ENCODE results near the gene PTPRN2.
"Not testable (repeated sequence)": the region's sequence is repeated elsewhere in the genome, so short reads cannot be mapped to it uniquely, and the experiment has no call there.

Gene PTPRN2

DNA sequence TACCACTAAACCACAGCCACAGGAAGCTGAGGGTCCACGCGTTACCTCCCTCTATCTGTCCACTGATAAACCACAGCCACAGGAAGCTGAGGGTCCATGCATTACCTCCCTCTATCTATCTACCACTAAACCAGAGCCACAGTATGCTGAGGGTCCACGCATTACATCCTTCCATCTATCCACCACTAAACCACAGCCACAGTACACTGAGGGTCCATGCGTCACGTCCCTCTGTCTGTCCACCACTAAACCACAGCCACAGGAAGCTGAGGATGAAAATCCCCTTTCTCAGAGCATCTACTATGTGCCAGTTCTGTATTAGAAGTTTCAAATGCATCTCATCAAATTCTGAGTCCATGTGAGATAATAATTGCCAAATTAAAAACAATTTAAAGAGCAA is 661.5 kb downstream of the PTPRN2 start:
- no peak for DNase-seq (ENCODE audit: low read depth)

GRCh38 chr7:157925383-157925875 is 662.2 kb downstream of the PTPRN2 start:
- DNase-seq (ENCODE audit: low read depth): no peak

GRCh38 chr7:157923903-157924630 is 663.6 kb downstream of the PTPRN2 start:
- DNase-seq (ENCODE audit: low read depth): no peak

DNA sequence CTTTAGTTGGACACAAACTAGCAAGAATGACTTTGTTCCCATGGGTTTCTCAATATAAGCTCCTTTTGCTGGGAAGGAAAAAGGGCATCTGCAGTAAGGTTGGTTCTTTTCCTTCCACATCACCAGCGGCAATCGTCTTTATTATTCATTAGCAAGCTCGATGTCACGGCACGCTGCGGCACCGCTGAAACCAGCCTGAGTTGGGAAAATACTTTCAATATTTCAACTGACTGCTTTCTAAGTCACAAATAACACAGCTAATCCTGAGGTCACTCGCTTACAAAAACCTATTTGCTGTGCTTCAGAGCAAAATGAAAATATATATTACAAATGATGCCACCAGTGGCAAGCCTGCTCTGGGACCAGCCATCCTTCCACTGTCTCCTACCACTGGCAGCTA is 665.0 kb downstream of the PTPRN2 start:
- no peak for DNase-seq (ENCODE audit: low read depth)

DNA sequence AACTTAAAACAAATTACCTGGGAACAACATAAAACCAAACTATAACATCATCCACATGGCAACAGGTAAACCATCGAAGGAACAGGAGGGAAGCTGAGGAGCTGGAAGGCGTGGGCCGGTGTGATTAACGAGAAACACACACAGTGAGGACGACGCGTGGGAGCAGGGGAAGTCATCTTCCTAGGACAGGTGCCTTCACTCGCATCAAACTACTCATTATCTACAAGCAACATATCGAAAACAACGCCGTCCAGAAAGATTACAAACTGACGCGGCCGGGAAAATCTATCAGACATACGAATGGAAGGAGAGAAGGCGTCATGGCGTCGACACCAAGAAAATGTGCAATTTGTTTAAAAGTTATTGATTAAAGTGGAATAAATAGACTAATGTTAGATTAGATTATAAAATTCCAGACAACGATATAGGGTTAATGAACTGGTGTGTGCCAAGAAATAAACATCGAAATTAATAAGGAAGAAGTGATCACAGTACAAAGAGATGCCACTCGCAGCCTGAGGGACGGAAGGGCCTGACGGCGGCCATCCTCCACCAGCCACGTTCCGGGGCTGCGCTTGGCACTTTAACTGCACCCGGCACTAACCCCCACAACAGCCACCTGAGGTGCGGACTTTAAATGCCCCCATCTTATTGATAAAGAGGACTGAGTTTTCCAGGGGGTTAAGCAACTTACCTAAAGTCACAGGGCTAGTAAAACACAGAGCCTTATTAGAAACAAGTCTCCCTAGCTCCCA is 669.1 kb downstream of the PTPRN2 start:
- DNase-seq (ENCODE audit: low read depth): no peak

DNA sequence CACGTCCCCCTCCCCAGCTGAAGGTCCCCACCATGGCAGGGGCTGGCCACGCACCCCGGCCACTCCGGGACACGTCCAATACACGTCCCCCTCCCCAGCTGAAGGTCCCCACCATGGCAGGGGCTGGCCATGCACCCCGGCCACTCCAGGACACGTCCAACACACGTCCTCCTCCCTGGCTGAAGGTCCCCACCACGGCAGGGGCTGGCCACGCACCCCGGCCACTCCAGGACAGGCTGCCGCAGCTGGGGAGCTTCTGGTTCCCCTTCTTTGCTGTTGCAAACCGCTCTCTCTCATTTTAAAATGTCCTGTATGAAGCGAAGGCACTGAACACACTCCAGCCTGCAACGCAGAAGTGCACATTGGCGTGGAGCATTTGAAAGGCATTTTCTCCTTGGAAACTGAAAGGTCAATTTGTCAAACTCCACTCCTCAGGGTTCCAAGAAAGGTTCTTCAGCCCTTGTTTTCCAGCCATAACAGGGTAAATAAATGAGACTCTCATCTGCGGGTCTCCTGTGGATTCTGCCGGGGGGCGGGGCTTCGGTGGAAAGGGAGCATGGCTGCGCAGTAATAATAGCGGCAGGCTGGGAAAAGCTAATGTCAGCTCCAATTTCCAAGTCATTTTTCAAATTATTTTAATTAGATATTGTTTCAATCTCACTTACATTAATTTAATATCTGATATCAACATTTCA is 670.5 kb downstream of the PTPRN2 start:
- no peak for DNase-seq (ENCODE audit: low read depth)

- DNase-seq (ENCODE audit: low read depth): no peak
These were observed 677.2 kb downstream of the PTPRN2 start for GRCh38 chr7:157910446-157910845.

DNA sequence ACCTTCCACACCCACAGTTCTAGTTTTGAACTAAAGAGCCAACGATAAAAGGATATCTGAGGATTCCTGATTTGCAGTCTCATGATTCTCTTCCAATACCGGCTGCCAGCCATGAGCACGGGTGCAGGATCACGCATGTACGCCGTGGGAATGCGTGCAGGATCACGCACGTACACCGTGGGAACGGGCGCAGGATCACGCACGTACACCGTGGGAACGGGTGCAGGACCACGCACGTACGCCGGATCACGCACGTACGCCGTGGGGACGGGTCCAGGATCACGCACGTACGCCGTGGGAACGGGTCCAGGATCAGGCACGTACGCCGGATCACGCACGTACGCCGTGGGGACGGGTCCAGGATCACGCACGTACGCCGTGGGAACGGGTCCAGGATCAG is 677.6 kb downstream of the PTPRN2 start:
- DNase-seq (ENCODE audit: low read depth): not testable (repeated sequence)

GRCh38 chr7:157909370-157909769 is 678.3 kb downstream of the PTPRN2 start:
- DNase-seq (ENCODE audit: low read depth): no peak

DNA sequence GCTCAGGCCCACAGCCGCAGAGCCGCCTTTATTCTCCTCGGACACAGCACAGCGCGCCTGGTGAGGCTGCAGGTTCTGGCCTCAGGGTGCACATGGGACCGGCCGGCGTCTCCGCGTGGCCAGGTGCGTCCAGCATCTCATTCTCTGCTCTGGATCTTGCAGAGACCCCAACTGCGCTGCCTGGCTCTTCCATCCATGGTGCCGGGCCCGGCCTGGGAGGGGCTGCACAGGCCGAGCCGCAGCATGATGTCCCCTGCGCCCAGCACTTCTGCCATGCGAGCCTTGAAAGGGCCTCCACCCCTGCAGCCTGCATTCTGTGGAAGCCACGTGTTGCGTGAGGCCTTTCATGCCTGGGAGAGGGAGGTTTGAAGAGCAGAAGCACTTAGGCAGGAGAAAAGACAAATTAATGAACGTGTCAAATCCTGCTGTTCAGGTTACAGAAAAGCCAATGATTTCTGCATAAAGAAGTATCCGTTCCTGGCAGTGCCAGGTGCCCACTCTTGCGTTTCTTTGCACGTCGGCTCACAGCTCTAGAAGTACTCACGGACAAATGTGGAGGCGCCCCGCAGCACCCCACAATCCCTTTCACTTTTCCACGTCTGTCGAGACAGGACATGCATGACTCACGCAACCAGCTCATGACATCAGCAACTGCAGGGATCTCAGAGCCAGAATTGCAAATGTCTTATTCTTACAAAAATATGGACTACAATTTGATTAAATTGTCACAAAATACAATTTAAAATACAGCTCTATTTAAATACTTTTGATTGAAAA is 679.4 kb downstream of the PTPRN2 start:
- DNase-seq (ENCODE audit: low read depth): no peak

- no peak for DNase-seq (ENCODE audit: low read depth)
These were observed 680.5 kb downstream of the PTPRN2 start for GRCh38 chr7:157907091-157907490.

- no peak for DNase-seq (ENCODE audit: low read depth)
These were observed 681.0 kb downstream of the PTPRN2 start for GRCh38 chr7:157906583-157906982.

GRCh38 chr7:157905651-157906461 is 681.8 kb downstream of the PTPRN2 start:
- DNase-seq (ENCODE audit: low read depth): no peak

GRCh38 chr7:157904866-157905570 is 682.6 kb downstream of the PTPRN2 start:
- no peak for DNase-seq (ENCODE audit: low read depth)

DNA sequence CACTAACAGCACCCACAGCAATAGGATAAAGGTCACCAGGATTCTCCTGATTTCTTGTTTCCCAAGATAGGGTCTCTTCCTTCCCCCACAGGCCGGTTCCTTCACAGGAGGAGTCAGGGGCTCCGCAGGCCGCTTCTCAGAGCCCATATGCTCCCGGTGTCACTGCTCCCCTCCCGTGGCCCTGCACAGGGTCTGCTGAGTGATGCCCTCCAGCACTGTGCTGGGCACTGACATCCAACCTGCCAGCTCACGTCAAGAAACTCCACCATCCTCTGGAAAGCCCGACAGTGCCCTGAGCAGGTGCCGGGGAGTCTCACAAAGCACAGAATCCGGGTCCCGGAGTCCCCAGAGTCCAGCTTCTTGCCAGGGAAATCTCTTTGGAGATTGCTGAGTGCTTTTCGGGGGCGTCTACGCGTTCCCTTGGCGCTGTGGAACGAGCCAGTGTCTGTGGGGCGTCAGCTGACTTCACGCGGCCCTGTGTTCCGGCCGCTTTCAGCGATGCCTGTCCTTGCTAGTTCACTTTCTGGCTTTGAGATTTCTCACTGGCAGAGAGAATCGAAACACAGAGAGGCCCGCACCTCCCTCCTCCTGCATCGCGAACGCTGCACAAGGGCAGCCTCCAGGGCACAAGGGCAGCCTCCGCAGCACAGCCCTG is 683.3 kb downstream of the PTPRN2 start:
- DNase-seq (ENCODE audit: low read depth): no peak

DNA sequence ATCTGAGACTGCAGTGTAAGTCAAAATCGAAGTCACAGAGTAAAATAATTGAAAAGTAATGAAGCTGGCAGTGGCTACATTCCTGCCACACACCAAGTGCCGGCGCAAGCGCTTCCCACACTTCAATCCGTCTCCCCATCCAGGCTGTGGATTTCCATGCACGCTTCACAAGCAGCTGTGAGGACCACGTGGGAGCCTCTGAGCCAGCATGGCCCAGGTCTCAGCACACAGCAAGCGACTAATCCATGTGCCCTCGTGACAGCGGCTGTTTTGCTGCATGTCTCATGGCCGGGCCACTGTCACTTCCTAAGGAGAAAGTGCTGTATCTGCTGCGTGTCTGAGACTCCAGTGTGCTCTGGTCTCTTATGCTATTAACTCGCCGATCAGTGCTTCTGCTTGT is 683.9 kb downstream of the PTPRN2 start:
- no peak for DNase-seq (ENCODE audit: low read depth)

DNA sequence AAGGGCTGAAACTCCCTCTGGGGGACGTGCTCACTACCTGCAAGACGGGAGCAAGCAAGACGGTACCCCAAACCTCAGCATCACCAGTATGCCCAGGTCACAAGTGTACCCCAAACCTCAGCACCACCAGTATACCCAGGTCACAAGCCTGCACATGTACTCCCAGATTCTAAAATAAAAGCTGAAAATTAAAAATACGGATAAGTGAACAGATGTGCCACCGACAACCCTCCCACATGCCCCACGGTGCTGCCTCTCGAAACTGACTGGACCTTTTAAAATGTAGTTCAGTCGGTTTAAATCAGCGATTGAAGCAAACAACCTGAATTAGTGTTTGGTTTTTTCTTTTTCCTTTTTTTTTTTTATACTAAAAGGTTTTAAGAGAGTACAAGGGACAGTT is 684.3 kb downstream of the PTPRN2 start:
- DNase-seq (ENCODE audit: low read depth): no peak

DNA sequence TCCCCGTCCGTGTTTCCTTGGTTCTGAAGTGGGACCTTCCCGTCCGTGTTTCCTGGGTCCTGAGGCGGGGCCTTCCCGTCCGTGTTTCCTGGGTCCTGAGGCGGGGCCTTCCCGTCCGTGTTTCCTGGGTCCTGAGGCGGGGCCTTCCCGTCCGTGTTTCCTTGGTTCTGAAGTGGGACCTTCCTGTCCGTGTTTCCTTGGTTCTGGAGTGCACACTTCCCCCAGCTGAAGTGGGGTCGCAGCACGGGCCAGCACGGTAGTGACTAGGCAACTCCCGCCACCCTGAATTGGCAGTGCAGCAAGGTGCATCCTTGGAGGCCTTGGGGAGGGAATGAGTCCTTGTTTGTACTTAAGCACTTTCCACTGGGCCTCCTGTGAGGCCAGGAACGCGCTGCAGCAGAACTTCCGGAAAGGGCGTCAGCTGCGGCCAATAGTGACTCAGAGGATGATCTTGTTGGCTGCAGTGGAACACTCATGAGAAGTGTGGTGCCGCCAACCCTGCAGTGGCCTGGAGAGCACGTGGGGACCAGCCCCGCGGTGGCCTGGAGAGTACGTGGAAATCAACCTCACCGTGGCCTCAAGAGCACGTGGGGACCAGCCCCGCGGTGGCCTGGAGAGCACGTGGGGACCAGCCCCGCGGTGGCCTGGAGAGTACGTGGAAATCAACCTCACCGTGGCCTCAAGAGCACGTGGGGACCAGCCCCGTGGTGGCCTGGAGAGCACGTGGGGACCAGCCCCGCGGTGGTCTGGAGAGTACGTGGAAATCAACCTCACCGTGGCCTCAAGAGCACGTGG is 685.6 kb downstream of the PTPRN2 start:
- not testable (repeated sequence) for DNase-seq (ENCODE audit: low read depth)

DNA sequence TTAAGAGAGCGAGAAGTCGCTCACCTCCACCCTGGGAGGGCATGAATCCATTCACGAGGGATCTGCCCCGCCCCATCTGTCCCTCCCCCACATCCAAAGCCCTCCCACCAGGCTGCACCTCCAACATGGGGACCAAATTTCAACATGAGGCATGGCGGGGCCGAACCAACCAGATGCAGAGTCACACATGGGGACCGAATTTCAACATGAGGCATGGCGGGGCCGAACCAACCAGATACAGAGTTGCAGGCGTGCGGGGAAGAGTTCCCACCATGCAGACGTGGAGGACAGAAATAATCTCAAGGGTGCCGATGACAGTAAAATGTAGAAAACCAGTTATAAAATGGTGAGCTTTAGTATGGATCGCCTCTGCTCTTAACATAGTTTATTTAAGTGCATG is 686.5 kb downstream of the PTPRN2 start:
- no peak for DNase-seq (ENCODE audit: low read depth)
